Peyer's patch (tissue), 4 donors: ENCODE measurements around the gene KCTD13. TPM values are rescaled to one million over a fixed set of nuclear protein-coding genes. Genes with fewer than 3 reads are reported as not detected.

Experiments used
- DNase-seq, 3 donors: peaks; one replicate each; pipeline ENCODE4 v3.0.0-alpha.2; 2017 to 2019
- H3K27ac ChIP-seq, 4 donors: fragments of 200-600 bp; sonication (generic); one replicate each; pipeline ENCODE4 v1.5.1; 2016 to 2019
- H3K27me3 ChIP-seq, 2 donors: fragments of 200-600 bp; sonication (generic); one replicate each; pipeline ENCODE4 v1.5.1; 2019
- H3K36me3 ChIP-seq, 3 donors: fragments of 200-600 bp; sonication (generic); one replicate each; pipeline ENCODE4 v1.5.1; 2016 to 2019
- H3K4me1 ChIP-seq, 4 donors: fragments of 200-600 bp; sonication (generic); one replicate each; pipeline ENCODE4 v1.5.1; 2016 to 2019
- H3K4me3 ChIP-seq, 4 donors: fragments of 200-600 bp; sonication (generic); 1 replicate in 3 of 4; 2 replicates in 1 of 4; pipeline ENCODE4 v1.5.1; 2016 to 2019; ENCODE audit warnings: mild to moderate bottlenecking in 1 of 4
- H3K9me3 ChIP-seq, 4 donors: fragments of 200-600 bp; sonication (generic); one replicate each; pipeline ENCODE4 v1.5.1; 2016 to 2019; ENCODE audit warnings: mild to moderate bottlenecking in 1 of 4
- POLR2A ChIP-seq, 2 donors: fragments of 450-650 bp; IDR thresholded peaks; one replicate each; pipeline ENCODE4 v1.5.1; 2017; ENCODE audit warnings: antibody characterized with exemption in 2 of 2, mild to moderate bottlenecking in 2 of 2, moderate library complexity in 2 of 2
- total RNA-seq, 4 donors: library from RNA; depleted of rRNA; stranded (reverse); fragments of >200 nt; gene quantifications; one replicate each; pipeline ENCODE4 v1.1.0, GENCODE V29; 2016
- TF ChIP-seq, protein P1 (sequence below), 6 experiments: fragments of 450-650 bp in 4 of 6; fragments of 200-600 bp in 2 of 6; sonication (generic) in 1 of 6; IDR thresholded peaks; one replicate each; pipeline ENCODE4 v1.5.1; 2017 to 2019; ENCODE audit warnings: antibody characterized with exemption in 6 of 6, mild to moderate bottlenecking in 3 of 6, moderate library complexity in 1 of 6

KCTD13 gene
- total RNA-seq, 4 donors from 2014 or later: 38.8 to 98.1 (median 48.7) TPM

DNA sequence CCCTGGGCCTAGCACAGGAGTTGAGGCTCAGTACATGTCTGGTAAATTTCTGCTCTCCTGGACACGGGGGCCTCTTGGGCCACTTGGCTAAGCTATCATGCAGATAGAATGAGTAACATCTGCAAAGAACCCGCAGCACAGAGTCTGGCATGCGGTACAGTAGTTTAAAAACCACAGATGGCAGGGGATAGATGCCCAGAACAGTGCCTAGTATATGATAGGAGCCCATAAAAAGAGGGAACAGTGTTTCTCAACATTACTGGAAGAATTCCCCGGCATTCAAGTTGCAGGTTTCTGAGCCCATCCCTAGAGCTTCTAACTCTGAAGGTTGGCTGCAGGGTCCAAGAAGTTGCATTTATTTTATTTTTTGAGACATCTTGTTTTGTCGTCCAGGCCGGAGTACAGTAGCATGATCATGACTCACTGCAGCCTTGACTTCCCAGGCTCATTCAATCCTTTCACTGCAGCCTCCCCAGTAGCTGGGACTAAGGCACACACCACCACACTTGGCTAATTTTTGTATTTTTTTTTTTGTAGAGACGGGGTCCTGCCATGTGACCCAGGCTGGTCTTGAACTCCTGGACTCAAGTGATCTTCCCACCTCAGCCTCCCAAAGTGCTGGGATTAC, 68.8 kb downstream of the KCTD13 start:
- no peaks in the 10 kb centered on the region for H3K9me3 ChIP-seq
- TF ChIP-seq, protein P1, sequence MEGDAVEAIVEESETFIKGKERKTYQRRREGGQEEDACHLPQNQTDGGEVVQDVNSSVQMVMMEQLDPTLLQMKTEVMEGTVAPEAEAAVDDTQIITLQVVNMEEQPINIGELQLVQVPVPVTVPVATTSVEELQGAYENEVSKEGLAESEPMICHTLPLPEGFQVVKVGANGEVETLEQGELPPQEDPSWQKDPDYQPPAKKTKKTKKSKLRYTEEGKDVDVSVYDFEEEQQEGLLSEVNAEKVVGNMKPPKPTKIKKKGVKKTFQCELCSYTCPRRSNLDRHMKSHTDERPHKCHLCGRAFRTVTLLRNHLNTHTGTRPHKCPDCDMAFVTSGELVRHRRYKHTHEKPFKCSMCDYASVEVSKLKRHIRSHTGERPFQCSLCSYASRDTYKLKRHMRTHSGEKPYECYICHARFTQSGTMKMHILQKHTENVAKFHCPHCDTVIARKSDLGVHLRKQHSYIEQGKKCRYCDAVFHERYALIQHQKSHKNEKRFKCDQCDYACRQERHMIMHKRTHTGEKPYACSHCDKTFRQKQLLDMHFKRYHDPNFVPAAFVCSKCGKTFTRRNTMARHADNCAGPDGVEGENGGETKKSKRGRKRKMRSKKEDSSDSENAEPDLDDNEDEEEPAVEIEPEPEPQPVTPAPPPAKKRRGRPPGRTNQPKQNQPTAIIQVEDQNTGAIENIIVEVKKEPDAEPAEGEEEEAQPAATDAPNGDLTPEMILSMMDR (IDR thresholded peaks at IDR 0.05): no peak
- TF ChIP-seq POLR2A (IDR thresholded peaks at IDR 0.05): no peak
- H3K36me3 ChIP-seq: peaks cover 0 to 33% (median 0%) of the 10 kb centered on the region in 3 donors
- no peak overlapping the region for H3K27ac ChIP-seq
- no peak for DNase-seq
- H3K27me3 ChIP-seq: no peaks in the 10 kb centered on the region
- H3K4me3 ChIP-seq: no peak overlapping the region
- H3K4me1 ChIP-seq: peaks cover 6 to 16% (median 7%) of the 10 kb centered on the region in 4 donors

Other genes starting within 250 kb of the KCTD13 start
- gene QPRT, start 247.0 kb downstream of the KCTD13 start, total RNA-seq: 10 to 100 TPM; 40.4 to 96.3 (median 47.4) TPM
- gene C16orf54, start 180.2 kb downstream of the KCTD13 start, total RNA-seq: 1 to 10 TPM; 2.2 to 9.9 (median 3.6) TPM
- gene ZG16, start 148.0 kb downstream of the KCTD13 start, total RNA-seq: 100 to 1,000 TPM in 3 of 4 donors, 1 to 10 TPM in 1; 9.9 to 585 (median 158) TPM
- gene KIF22, start 135.5 kb downstream of the KCTD13 start, total RNA-seq: 100 to 1,000 TPM in 2 of 4 donors, 10 to 100 TPM in 2; 31.9 to 157 (median 72.8) TPM
- gene MAZ, start 119.7 kb downstream of the KCTD13 start, total RNA-seq: 100 to 1,000 TPM; 124 to 208 (median 135) TPM
- gene PRRT2, start 114.0 kb downstream of the KCTD13 start, total RNA-seq: 1 to 10 TPM in 2 of 4 donors, under 1 TPM in 1, not detected in 1; 0.95 to 3.3 (median 2.5) TPM
- gene PAGR1, start 110.1 kb downstream of the KCTD13 start, total RNA-seq: 10 to 100 TPM; 39.5 to 50.3 (median 48.3) TPM
- 100 to 1,000 TPM; 222 to 709 (median 645) TPM for gene MVP, start 105.8 kb downstream of the KCTD13 start, total RNA-seq
- 100 to 1,000 TPM in 1 of 4 donors, 10 to 100 TPM in 3; 39.6 to 122 (median 91.2) TPM for gene CDIPT, start 63.0 kb downstream of the KCTD13 start, total RNA-seq
- gene SEZ6L2, start 26.7 kb downstream of the KCTD13 start, total RNA-seq: 10 to 100 TPM in 2 of 4 donors, 1 to 10 TPM in 2; 1.7 to 14.2 (median 10.6) TPM
- gene ASPHD1, start 25.7 kb downstream of the KCTD13 start, total RNA-seq: under 1 TPM in 1 of 4 donors, not detected in 3; 0.53 TPM
- 100 to 1,000 TPM; 103 to 201 (median 170) TPM for gene TMEM219, start 35.9 kb upstream of the KCTD13 start, total RNA-seq
- gene TAOK2, start 47.6 kb upstream of the KCTD13 start, total RNA-seq: 100 to 1,000 TPM in 1 of 4 donors, 10 to 100 TPM in 3; 78.1 to 123 (median 90.9) TPM
- gene HIRIP3, start 69.4 kb upstream of the KCTD13 start, total RNA-seq: 10 to 100 TPM in 3 of 4 donors, 1 to 10 TPM in 1; 5.8 to 15.1 (median 13.1) TPM
- 10 to 100 TPM; 46.6 to 85.8 (median 75.9) TPM for gene INO80E, start 70.0 kb upstream of the KCTD13 start, total RNA-seq
- gene DOC2A, start 84.8 kb upstream of the KCTD13 start, total RNA-seq: 1 to 10 TPM in 3 of 4 donors, not detected in 1; 2.5 to 4.9 (median 2.9) TPM
- gene C16orf92, start 97.0 kb upstream of the KCTD13 start, total RNA-seq: not detected
- gene TLCD3B, start 105.0 kb upstream of the KCTD13 start, total RNA-seq: not detected
- gene ALDOA, start 139.5 kb upstream of the KCTD13 start, total RNA-seq: 1,000 to 10,000 TPM in 1 of 4 donors, 100 to 1,000 TPM in 3; 427 to 1,063 (median 887) TPM
- 10 to 100 TPM; 43.7 to 79.4 (median 56.6) TPM for gene PPP4C, start 149.8 kb upstream of the KCTD13 start, total RNA-seq
- 1 to 10 TPM in 3 of 4 donors, under 1 TPM in 1; 0.53 to 3.4 (median 2.2) TPM for gene TBX6, start 165.7 kb upstream of the KCTD13 start, total RNA-seq
- gene YPEL3, start 170.0 kb upstream of the KCTD13 start, total RNA-seq: 100 to 1,000 TPM in 2 of 4 donors, 10 to 100 TPM in 2; 85.8 to 144 (median 113) TPM
- gene GDPD3, start 187.3 kb upstream of the KCTD13 start, total RNA-seq: 10 to 100 TPM in 3 of 4 donors, 1 to 10 TPM in 1; 9.1 to 25.6 (median 14.6) TPM
- gene MAPK3, start 197.0 kb upstream of the KCTD13 start, total RNA-seq: 100 to 1,000 TPM; 131 to 249 (median 191) TPM